Astrocyte (in vitro differentiated cells and primary cell): ENCODE measurements around the gene TRMT112. TPM values are rescaled to one million over a fixed set of nuclear protein-coding genes. Genes with fewer than 3 reads are reported as not detected.

Experiments
- DNase-seq: peaks from one replicate; pipeline ENCODE4 v3.0.0-alpha.2; 2010; ENCODE audit warnings: low read depth
- FAIRE-seq: peaks from 2 replicates; lab custom pipeline; 2011; peaks lifted over from hg19 to GRCh38; lab: Jason Lieb, UNC
- H2AFZ ChIP-seq: 2 replicates; pipeline ENCODE4 v1.6.0; 2012; ENCODE audit warnings: low read depth, low read length, inconsistent platforms
- H3K27ac ChIP-seq: 2 replicates; pipeline ENCODE4 v1.5.1; 2011; ENCODE audit warnings: low read depth, low read length, inconsistent platforms
- H3K27me3 ChIP-seq: 2 replicates; pipeline ENCODE4 v1.6.0; 2011; ENCODE audit warnings: low read length, inconsistent platforms; ENCODE audit not compliant: insufficient read depth
- H3K36me3 ChIP-seq: 2 replicates; pipeline ENCODE4 v1.5.1; 2011; ENCODE audit warnings: low read length, inconsistent platforms; ENCODE audit not compliant: insufficient read depth
- H3K4me1 ChIP-seq: 2 replicates; pipeline ENCODE4 v1.5.1; 2011; ENCODE audit warnings: low read length, inconsistent platforms; ENCODE audit not compliant: insufficient read depth
- H3K4me2 ChIP-seq: 2 replicates; pipeline ENCODE4 v1.6.0; 2012; ENCODE audit warnings: low read length, inconsistent platforms
- H3K4me3 ChIP-seq: 2 replicates; pipeline ENCODE4 v1.5.1; 2011; ENCODE audit warnings: low read depth, mild to moderate bottlenecking, low read length, inconsistent platforms; ENCODE audit not compliant: insufficient read depth
- H3K79me2 ChIP-seq: 2 replicates; pipeline ENCODE4 v1.6.0; 2012; ENCODE audit warnings: mild to moderate bottlenecking, low read length, inconsistent platforms; ENCODE audit not compliant: insufficient read depth
- H3K9ac ChIP-seq: 2 replicates; pipeline ENCODE4 v1.6.0; 2012; ENCODE audit warnings: mild to moderate bottlenecking, low read length, inconsistent platforms
- H3K9me3 ChIP-seq: 2 replicates; pipeline ENCODE4 v1.5.1; 2012; ENCODE audit warnings: low read depth, mild to moderate bottlenecking, low read length, inconsistent platforms; ENCODE audit not compliant: insufficient read depth
- H4K20me1 ChIP-seq: 2 replicates; pipeline ENCODE4 v1.6.0; 2012; ENCODE audit warnings: low read length, inconsistent platforms; ENCODE audit not compliant: insufficient read depth
- H3K27ac Mint-ChIP-seq: one replicate; pipeline ENCODE4 v1.8.0; 2021; ENCODE audit warnings: mild to moderate bottlenecking, mixed read lengths; ENCODE audit not compliant: unreplicated experiment
- H3K27me3 Mint-ChIP-seq: one replicate; pipeline ENCODE4 v1.8.0; 2021; ENCODE audit warnings: low read depth, mixed read lengths; ENCODE audit not compliant: unreplicated experiment
- H3K36me3 Mint-ChIP-seq: one replicate; pipeline ENCODE4 v1.8.0; 2021; ENCODE audit warnings: low read depth, mixed read lengths; ENCODE audit not compliant: unreplicated experiment
- H3K4me1 Mint-ChIP-seq: one replicate; pipeline ENCODE4 v1.8.0; 2021; ENCODE audit warnings: low read depth, mixed read lengths; ENCODE audit not compliant: unreplicated experiment
- H3K4me3 Mint-ChIP-seq: one replicate; pipeline ENCODE4 v1.8.0; 2021; ENCODE audit warnings: mild to moderate bottlenecking, moderate library complexity, mixed read lengths; ENCODE audit not compliant: unreplicated experiment
- H3K9me3 Mint-ChIP-seq: one replicate; pipeline ENCODE4 v1.8.0; 2021; ENCODE audit warnings: mild to moderate bottlenecking, mixed read lengths; ENCODE audit not compliant: unreplicated experiment
- CTCF ChIP-seq: IDR thresholded peaks from 2 replicates; pipeline ENCODE4 v1.5.1; 2011; ENCODE audit warnings: low read depth, mild to moderate bottlenecking, inconsistent platforms, low read length, moderate library complexity; ENCODE audit not compliant: insufficient read depth
- EZH2 ChIP-seq: IDR thresholded peaks from 2 replicates; pipeline ENCODE4 v1.6.1; 2012; ENCODE audit warnings: mild to moderate bottlenecking, low read length, inconsistent platforms; ENCODE audit not compliant: insufficient read depth
- total RNA-seq: library from RNA; stranded (reverse); gene quantifications from 2 replicates; pipeline ENCODE4 v1.2.1, GENCODE V29; 2021

TRMT112 gene
- total RNA-seq, 1 donor from 2014 or later: 146 TPM

GRCh38 chr11:64353715-64354506 is 36.6 kb upstream of the TRMT112 start:
- Mint-ChIP-seq H3K4me3 (no peak overlapping the region), H3K9me3 (no peaks in the 10 kb centered on the region), H3K4me1 (peaks cover 11% of the 10 kb centered on the region), H3K36me3 (no peaks in the 10 kb centered on the region), H3K27ac (no peak overlapping the region), H3K27me3 (peaks cover 7% of the 10 kb centered on the region)
- no peak overlapping the region for H3K4me3 ChIP-seq
- H4K20me1 ChIP-seq: no peaks in the 10 kb centered on the region
- DNase-seq: no peak
- no peak for FAIRE-seq
- H3K9me3 ChIP-seq: no peaks in the 10 kb centered on the region
- no peak overlapping the region for H3K27ac ChIP-seq
- H3K36me3 ChIP-seq: no peaks in the 10 kb centered on the region
- H3K9ac ChIP-seq: no peak overlapping the region
- TF ChIP-seq CTCF (no peak), EZH2 (no peak)
- no peak overlapping the region for H2AFZ ChIP-seq
- H3K4me1 ChIP-seq: peaks cover 23% of the 10 kb centered on the region
- no peak overlapping the region for H3K4me2 ChIP-seq
- no peaks in the 10 kb centered on the region for H3K27me3 ChIP-seq
- peaks cover 3% of the 10 kb centered on the region for H3K79me2 ChIP-seq

- H3K4me3 Mint-ChIP-seq: no peak overlapping the region
- no peaks in the 10 kb centered on the region for H4K20me1 ChIP-seq
- H3K4me1 ChIP-seq: peaks cover 16% of the 10 kb centered on the region
- no peak overlapping the region for H3K4me2 ChIP-seq
- H3K27ac Mint-ChIP-seq: no peak overlapping the region
- H3K9me3 Mint-ChIP-seq: no peaks in the 10 kb centered on the region
- H3K4me1 Mint-ChIP-seq: peaks cover 10% of the 10 kb centered on the region
- no peak overlapping the region for H3K9ac ChIP-seq
- H3K36me3 Mint-ChIP-seq: no peaks in the 10 kb centered on the region
- no peak for TF ChIP-seq EZH2
- TF ChIP-seq CTCF: no peak
- no peaks in the 10 kb centered on the region for H3K36me3 ChIP-seq
- no peaks in the 10 kb centered on the region for H3K79me2 ChIP-seq
- no peaks in the 10 kb centered on the region for H3K27me3 ChIP-seq
- peaks cover 7% of the 10 kb centered on the region for H3K27me3 Mint-ChIP-seq
- no peak overlapping the region for H3K4me3 ChIP-seq
- FAIRE-seq (no peak), DNase-seq (no peak)
- H3K9me3 ChIP-seq: no peaks in the 10 kb centered on the region
- no peak overlapping the region for H3K27ac ChIP-seq
- no peak overlapping the region for H2AFZ ChIP-seq
Observed at GRCh38 chr11:64352995-64353714, 35.8 kb upstream of the TRMT112 start.
